ENCODE data around the gene PARS2.

PARS2 gene

DNA sequence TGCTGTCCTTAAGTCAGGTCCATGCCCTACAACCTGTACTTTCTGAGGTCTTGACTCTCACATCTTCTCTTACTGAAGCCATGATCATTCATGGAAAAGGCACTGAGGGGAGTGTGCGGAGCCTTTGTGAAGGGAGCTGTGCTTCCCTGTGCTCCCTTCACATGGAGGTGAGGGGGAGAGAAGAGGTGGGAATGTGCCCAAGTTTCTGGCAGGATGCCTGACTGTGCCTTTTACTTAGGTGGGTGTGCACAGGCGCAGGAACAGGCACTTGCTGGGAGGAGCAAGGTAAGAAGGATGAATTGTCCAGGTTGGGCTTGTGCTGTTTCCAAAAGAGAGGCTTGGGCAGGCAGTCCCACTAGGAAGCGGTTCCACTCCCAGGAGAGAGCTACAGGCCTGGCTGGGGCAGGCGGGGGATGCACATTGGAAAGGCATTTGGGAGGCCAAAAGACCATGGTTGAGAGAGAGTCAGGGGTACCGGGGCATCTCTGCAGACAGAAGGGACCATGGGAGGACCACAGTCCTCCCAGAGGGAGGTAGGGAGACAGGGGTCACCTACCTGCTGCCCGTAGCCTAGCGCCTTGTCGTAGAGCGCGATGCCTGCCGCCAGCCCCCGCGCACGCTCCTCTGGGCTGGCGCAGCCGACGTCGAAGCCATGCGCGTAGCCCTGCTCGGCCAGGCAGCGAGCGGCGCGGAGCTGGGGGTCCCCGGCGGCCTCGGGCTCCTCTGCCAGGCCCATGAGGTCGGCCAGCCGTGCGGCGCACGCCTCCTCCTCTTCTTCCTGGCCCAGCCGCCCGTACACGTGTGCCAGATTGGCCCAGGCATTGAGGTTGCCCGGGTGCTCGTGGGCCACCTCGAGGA is 35.9 kb upstream of the PARS2 start:
- peak in 1 of 58 donors; percentile 69 for DNase-seq

GRCh38 chr1:54798769-54799641 is 34.7 kb upstream of the PARS2 start:
- no peak for DNase-seq

GRCh38 chr1:54798206-54798605 is 33.9 kb upstream of the PARS2 start:
- DNase-seq: no peak

- DNase-seq: no peak
Measured at GRCh38 chr1:54796902-54797301, 32.6 kb upstream of the PARS2 start.

- DNase-seq: peak in 1 of 58 donors; percentile 13
Measured at GRCh38 chr1:54795841-54796468, 31.6 kb upstream of the PARS2 start.

DNA sequence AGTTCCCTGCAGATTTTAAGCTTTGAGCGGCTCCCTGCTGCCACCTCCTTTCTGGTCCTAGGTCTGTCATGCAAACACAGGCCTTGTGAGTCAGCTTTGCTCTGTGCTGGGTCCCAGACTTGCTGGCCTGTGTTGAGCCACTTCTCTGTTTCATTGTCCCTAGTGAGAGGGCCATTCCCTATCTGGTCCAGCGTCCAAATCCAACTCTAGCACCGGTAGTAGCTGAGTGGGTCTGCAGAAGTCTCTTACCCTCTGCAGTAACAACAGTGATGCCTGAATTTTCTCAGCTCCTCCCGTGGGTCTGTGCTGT is 31.0 kb upstream of the PARS2 start:
- DNase-seq: peak in 13 of 58 donors; percentile 10 to 46 (median 20)

DNA sequence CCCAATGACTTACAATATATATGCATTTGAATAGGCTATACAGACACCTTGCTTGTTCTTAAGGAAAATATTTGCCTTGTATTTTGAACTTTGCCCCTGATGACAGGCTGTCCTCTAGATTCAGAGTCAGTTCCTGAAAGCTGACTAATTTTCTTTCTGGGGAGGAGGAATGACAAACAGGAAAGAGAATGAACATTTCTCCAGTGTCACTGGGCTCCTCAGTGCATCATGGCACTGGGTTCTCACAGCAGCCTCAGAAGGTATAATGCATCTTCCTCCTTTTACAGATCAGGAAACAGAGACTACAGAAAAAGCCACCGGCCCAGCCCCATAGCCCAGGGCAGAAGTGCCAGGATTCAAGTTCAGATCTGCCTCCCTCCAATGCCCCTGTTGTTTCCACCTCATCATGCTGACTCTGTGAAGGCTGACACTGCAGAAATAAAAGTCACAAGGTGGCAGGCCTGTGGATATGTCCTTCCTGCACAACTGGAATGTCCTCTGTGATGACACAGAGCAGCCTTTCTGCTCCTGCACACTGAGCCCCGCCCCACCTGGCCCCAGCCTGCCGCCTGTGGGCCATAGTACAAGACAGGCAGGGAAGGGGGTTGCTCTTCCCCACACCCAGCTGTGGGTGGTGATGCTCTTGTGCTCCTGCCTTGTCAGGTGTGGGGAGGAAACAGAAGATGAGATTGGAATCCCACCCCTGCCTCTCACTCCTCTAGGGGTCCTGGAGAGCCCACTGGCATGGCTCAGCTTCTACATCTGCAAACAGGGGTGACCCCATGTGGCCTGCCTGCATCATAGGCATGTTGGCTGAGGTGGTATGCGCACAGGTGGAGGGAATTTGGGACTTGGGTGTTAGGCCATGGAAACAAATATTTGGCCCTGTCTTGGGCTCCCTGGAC is 30.4 kb upstream of the PARS2 start:
- DNase-seq: peak in 1 of 58 donors; percentile 46

DNA sequence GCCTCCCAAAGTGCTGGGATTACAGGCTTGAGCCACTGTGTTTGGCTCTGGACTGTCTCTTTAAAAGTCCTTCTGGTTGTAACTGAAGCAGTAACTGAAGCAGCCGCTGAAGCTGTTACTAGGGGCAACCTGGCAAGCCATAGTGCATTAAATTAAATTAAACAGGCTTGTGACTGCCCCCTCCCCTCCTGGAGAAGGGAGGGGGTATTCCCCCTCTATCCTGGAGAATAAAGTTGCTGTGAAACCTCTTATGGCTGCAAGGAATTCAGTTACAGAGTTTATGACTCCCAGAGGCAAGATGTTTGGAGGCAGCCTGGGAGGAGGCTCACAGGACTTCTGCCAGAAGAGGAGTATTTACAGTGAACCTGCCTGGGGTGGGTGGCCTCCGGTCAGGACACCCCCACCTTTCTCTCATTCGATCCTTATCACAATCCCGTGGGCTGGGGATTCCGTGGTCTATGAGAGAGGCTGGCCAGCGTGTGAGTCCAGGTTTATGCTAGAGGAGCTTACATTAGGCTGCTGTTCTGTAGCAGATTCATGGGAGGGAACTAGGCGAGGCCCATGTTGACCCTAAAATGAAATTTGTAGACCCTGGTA is 28.5 kb upstream of the PARS2 start:
- DNase-seq: peak in 29 of 58 donors; percentile 5 to 68 (median 24)

DNA sequence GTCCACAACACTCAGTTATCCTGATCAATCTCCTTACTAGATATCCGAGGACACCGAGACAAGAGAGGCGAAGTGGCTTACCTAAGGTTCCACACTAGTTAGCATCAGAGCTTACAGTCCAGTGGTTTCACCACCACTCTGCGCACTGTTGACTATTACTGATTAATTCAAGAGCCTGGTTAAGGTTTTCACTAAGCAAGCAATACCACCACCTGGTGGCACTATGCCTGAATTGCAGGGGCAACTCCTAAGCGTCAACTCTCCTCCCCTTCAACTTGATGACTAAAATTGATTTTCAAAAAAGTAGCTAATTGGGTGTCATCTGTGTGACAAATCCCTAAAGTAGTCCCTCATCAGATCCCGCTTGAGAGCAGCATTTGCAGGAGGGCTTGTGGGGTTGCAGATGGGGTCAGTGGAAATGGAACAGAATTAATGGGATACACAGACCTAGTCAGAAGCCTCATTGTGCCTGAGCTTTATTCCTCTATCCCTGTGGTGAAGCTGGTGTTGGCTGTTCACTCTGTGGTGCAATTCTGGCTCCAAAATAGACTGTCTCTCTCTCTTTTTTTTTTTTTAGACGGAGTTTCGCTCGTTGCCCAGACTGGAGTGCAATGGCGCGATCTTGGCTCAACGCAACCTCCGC is 27.7 kb upstream of the PARS2 start:
- no peak for DNase-seq

GRCh38 chr1:54788459-54788858 is 24.1 kb upstream of the PARS2 start:
- DNase-seq: no peak

GRCh38 chr1:54787604-54788003 is 23.3 kb upstream of the PARS2 start:
- DNase-seq: no peak

- no peak for DNase-seq
Measured at GRCh38 chr1:54786778-54787177, 22.5 kb upstream of the PARS2 start.

DNA sequence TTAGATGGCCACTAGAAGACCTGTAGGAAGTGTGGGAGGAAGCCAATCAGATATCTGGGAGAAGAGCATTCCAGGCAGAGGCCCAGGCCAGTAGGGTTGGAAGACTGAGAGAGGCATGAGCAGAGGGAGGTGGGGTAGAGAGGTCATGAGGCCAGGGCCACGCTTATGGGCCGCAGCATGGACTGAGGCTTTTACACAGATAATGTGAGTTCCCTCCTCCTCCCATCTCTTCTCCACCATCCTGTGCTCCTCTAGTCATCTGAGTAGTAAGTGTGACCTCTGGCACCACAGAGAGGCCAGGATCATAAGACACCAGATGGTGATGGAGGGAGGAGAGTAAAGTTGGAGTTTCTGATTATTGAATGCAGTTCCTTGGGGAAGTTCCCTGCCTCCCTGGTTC is 19.7 kb upstream of the PARS2 start:
- DNase-seq: no peak

DNA sequence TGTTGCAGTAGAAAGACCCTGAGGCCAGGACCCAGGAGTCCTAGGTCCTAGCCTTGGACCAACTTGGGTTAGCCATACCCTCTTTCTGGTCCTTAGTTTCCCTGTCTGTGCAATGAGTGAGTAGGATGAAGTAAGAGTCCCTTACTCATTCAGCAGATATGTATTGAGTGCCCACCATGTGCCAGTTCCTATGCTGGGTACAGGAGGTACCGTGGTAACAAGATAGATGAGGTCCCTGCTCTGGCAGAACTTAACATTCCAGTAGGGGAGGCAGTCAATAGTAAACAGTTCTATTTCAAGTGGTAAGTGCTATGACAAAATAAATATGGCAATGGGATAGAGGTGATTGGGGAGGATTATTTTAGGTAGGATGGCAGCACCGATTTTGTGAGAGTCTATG is 18.3 kb upstream of the PARS2 start:
- no peak for DNase-seq

GRCh38 chr1:54782156-54782555 is 17.8 kb upstream of the PARS2 start:
- DNase-seq: no peak

- no peak for DNase-seq
Measured at GRCh38 chr1:54781023-54781723, 16.9 kb upstream of the PARS2 start.

GRCh38 chr1:54777431-54777830 is 13.1 kb upstream of the PARS2 start:
- no peak for DNase-seq

GRCh38 chr1:54777011-54777410 is 12.7 kb upstream of the PARS2 start:
- DNase-seq: no peak
